Fibroblast of lung (primary cell): ENCODE data around the gene GGTLC3.
"Not testable (repeated sequence)": the region's sequence is repeated elsewhere in the genome, so short reads cannot be mapped to it uniquely, and the experiment has no call there.

ENCODE experiments used
- CTCF ChIP-seq, 2 donors: IDR thresholded peaks in 1 of 2; conservative IDR thresholded peaks in 1 of 2; 1 replicate in 1 of 2; 2 replicates in 1 of 2; pipeline ENCODE4 v1.5.1; 2011 to 2012; ENCODE audit warnings: low read length in 2 of 2, control low read depth in 1 of 2, inconsistent platforms in 1 of 2, low read depth in 1 of 2, mild to moderate bottlenecking in 1 of 2
- EZH2 ChIP-seq: IDR thresholded peaks from 2 replicates; pipeline ENCODE4 v1.5.1; 2012; ENCODE audit warnings: low read length, control low read depth, mild to moderate bottlenecking; ENCODE audit errors: missing control alignments

- TF ChIP-seq CTCF (conservative IDR thresholded peaks at IDR 0.05 in 1 of 2, IDR thresholded peaks at IDR 0.05 in 1 of 2; ENCODE audit: low read depth in 1 of 2, low read length in 2 of 2); EZH2: not testable (repeated sequence)
Observed at GRCh38 chr22:18558516-18558915, 40.6 kb upstream of the GGTLC3 start.
